K562 (cell line): ENCODE results near the gene IRF2. TPM values are rescaled to one million over a fixed set of nuclear protein-coding genes. Genes with fewer than 3 reads are reported as not detected.

Experiments
- ATAC-seq: fragments of 200-7000 bp; cut with Tn5 transposase; 3 replicates; pipeline ENCODE4 v1.9.1; 2020; ENCODE audit warnings: moderate library complexity
- BruUV-seq: library from RNA; stranded (reverse); fragments of 400-500 nt; replicated peaks from 2 replicates; lab custom pipeline; 2021; lab: Mats Ljungman, UMichigan
- CTCF ChIA-PET: fragments of 300-600 bp; formaldehyde crosslinking; extraction: SDS; loops from one replicate; lab custom pipeline; 2021; ENCODE audit warnings: low intra/inter-chr PET ratio; lab: Yijun Ruan, JAX
- POLR2A ChIA-PET: fragments of 300-600, 350-650 bp; sonication (Branson Sonifier 250); formaldehyde crosslinking; extraction: SDS; loops from one replicate; lab custom pipeline; 2021; ENCODE audit warnings: antibody characterized with exemption, inconsistent platforms; lab: Yijun Ruan, JAX
- DNase-seq, 4 experiments: peaks; one replicate each; pipeline versions ENCODE4 v3.0.0 to v3.0.0-alpha.2; 2011 to 2018; ENCODE audit warnings: low spot score in 3 of 4, mixed read lengths in 3 of 4; ENCODE audit errors: extremely low read depth in 1 of 4
- FAIRE-seq: peaks from 2 replicates; lab custom pipeline; 2011; peaks lifted over from hg19 to GRCh38; lab: Jason Lieb, UNC
- H2AFZ ChIP-seq: 2 replicates; pipeline ENCODE4 v1.6.0; 2011; ENCODE audit warnings: low read depth, low read length, control low read depth, inconsistent platforms
- H3K27ac ChIP-seq: fragments of 200-600 bp; 3 replicates; pipeline ENCODE4 v1.8.0; 2011; ENCODE audit warnings: low read depth, mild to moderate bottlenecking, control low read depth, inconsistent platforms, low read length, moderate library complexity, mixed read lengths; ENCODE audit errors: extremely low read depth
- H3K27me3 ChIP-seq, 2 experiments: fragments of 300-600 bp in 1 of 2; 2 replicates in 1 of 2; 3 replicates in 1 of 2; pipeline versions ENCODE4 v1.6.0 to v1.8.0; 2011; ENCODE audit warnings: inconsistent platforms in 2 of 2, low read length in 2 of 2, mild to moderate bottlenecking in 1 of 2, mixed read lengths in 1 of 2, moderate library complexity in 1 of 2; ENCODE audit not compliant: control insufficient read depth in 2 of 2, insufficient read depth in 2 of 2
- H3K36me3 ChIP-seq: fragments of 300-600 bp; 3 replicates; pipeline ENCODE4 v1.8.0; 2011; ENCODE audit warnings: mild to moderate bottlenecking, low read length, inconsistent platforms; ENCODE audit not compliant: control insufficient read depth, insufficient read depth
- H3K4me1 ChIP-seq, 2 experiments: fragments of 200-600 bp in 1 of 2; replicated peaks in 1 of 2; 2 replicates in 1 of 2; 3 replicates in 1 of 2; pipeline versions ENCODE4 v1.5.1 to v1.8.0; 2011; ENCODE audit warnings: inconsistent platforms in 2 of 2, low read length in 2 of 2, mild to moderate bottlenecking in 1 of 2, mixed read lengths in 1 of 2, moderate library complexity in 1 of 2; ENCODE audit not compliant: control insufficient read depth in 2 of 2, insufficient read depth in 2 of 2
- H3K4me2 ChIP-seq: 2 replicates; pipeline ENCODE4 v1.6.1; 2011; ENCODE audit warnings: low read length, control low read depth, inconsistent platforms, mixed read lengths; ENCODE audit not compliant: insufficient read depth
- H3K4me3 ChIP-seq: fragments of 200-600 bp; sonication (generic), shearing (Covaris generic); 2 replicates; pipeline ENCODE4 v1.5.1; 2016; ENCODE audit warnings: control low read depth, inconsistent platforms
- H3K79me2 ChIP-seq: fragments of 200-600 bp; 3 replicates; pipeline ENCODE4 v1.8.0; 2011; ENCODE audit warnings: low read length, inconsistent platforms; ENCODE audit not compliant: control insufficient read depth, insufficient read depth
- H3K9ac ChIP-seq, 2 experiments: 2 replicates each; pipeline versions ENCODE4 v1.6.0 to v1.6.1; 2011; ENCODE audit warnings: low read depth in 2 of 2, low read length in 2 of 2, control low read depth in 1 of 2, inconsistent platforms in 1 of 2, mild to moderate bottlenecking in 1 of 2, mixed read lengths in 1 of 2; ENCODE audit not compliant: insufficient read depth in 1 of 2
- H3K9me1 ChIP-seq: one replicate; pipeline ENCODE4 v1.6.0; 2011; ENCODE audit warnings: inconsistent platforms, mild to moderate bottlenecking, low read length, moderate library complexity; ENCODE audit not compliant: control insufficient read depth, insufficient read depth
- H3K9me3 ChIP-seq: replicated peaks from 2 replicates; pipeline ENCODE4 v1.5.1; 2011; ENCODE audit warnings: low read depth, low read length, inconsistent platforms; ENCODE audit not compliant: control insufficient read depth, insufficient read depth
- H4K20me1 ChIP-seq: replicated peaks from 2 replicates; pipeline ENCODE4 v1.6.1; 2011; ENCODE audit warnings: low read length, inconsistent platforms, mixed read lengths; ENCODE audit not compliant: control insufficient read depth, insufficient read depth
- BCLAF1 ChIP-seq, 2 experiments: fragments of 450-650 bp in 1 of 2; IDR thresholded peaks; 2 replicates each; pipeline ENCODE4 v1.6.1; 2011 to 2017; ENCODE audit warnings: low read depth in 2 of 2, antibody characterized with exemption in 1 of 2, borderline replicate concordance in 1 of 2, low read length in 1 of 2, mild to moderate bottlenecking in 1 of 2, mixed read lengths in 1 of 2; ENCODE audit not compliant: control insufficient read depth in 1 of 2
- CHD4 ChIP-seq: fragments of 200-600 bp; sonication (generic); IDR thresholded peaks from 3 replicates; pipeline ENCODE4 v1.6.1; 2012; ENCODE audit warnings: low read depth, mild to moderate bottlenecking, mixed read lengths, low read length, inconsistent platforms; ENCODE audit not compliant: insufficient read depth, insufficient replicate concordance, poor library complexity, severe bottlenecking
- FOXM1 ChIP-seq, 2 experiments: fragments of 450-650 bp in 1 of 2; sonication (generic) in 1 of 2; formaldehyde crosslinking in 1 of 2; IDR thresholded peaks; 2 replicates each; pipeline versions ENCODE4 v1.6.1 to v1.9.0; 2017 to 2022; ENCODE audit warnings: low read depth in 2 of 2, mild to moderate bottlenecking in 2 of 2, missing genetic modification reagents in 1 of 2, moderate library complexity in 1 of 2
- POLR2H ChIP-seq: IDR thresholded peaks from 2 replicates; pipeline ENCODE4 v1.6.1; 2016; ENCODE audit warnings: missing genetic modification characterization, low read depth, mild to moderate bottlenecking, control low read depth, missing compliant biosample characterization, moderate library complexity
- PTTG1 ChIP-seq: fragments of 450-650 bp; IDR thresholded peaks from 2 replicates; pipeline ENCODE4 v1.6.1; 2016; ENCODE audit warnings: low read depth, mild to moderate bottlenecking, missing genetic modification characterization, missing compliant biosample characterization
- TBL1XR1 ChIP-seq, 2 experiments: IDR thresholded peaks; 2 replicates each; pipeline ENCODE4 v1.6.1; 2012; ENCODE audit warnings: improper control_type of control experiment in 2 of 2, low read length in 2 of 2, mild to moderate bottlenecking in 1 of 2
- TEAD2 ChIP-seq: fragments of 450-650 bp; IDR thresholded peaks from 2 replicates; pipeline ENCODE4 v1.6.1; 2016; ENCODE audit warnings: missing genetic modification characterization, control low read depth, missing compliant biosample characterization
- TEAD4 ChIP-seq, 2 experiments: sonication (generic) in 1 of 2; formaldehyde crosslinking in 1 of 2; IDR thresholded peaks; 2 replicates each; pipeline versions ENCODE4 v1.6.1 to v1.8.0; 2012 to 2022; ENCODE audit warnings: borderline replicate concordance in 1 of 2, inconsistent platforms in 1 of 2, low read length in 1 of 2, mild to moderate bottlenecking in 1 of 2, missing genetic modification reagents in 1 of 2
- ZC3H8 ChIP-seq: fragments of 450-650 bp; IDR thresholded peaks from 2 replicates; pipeline ENCODE4 v1.6.1; 2017
- ZNF224 ChIP-seq: sonication (generic); formaldehyde crosslinking; IDR thresholded peaks from 2 replicates; pipeline ENCODE4 v1.8.0; 2022; ENCODE audit warnings: mild to moderate bottlenecking, missing genetic modification reagents
- ZNF239 ChIP-seq: fragments of 250-450 bp; sonication (Bioruptor Pico); IDR thresholded peaks from 2 replicates; pipeline ENCODE4 v1.4.0; 2020; ENCODE audit warnings: mild to moderate bottlenecking
- ZNF253 ChIP-seq: fragments of 250-450 bp; sonication (Bioruptor Pico); conservative IDR thresholded peaks from 2 replicates; pipeline ENCODE4 v1.6.1; 2021; ENCODE audit warnings: mild to moderate bottlenecking
- ZNF586 ChIP-seq: fragments of 450-650 bp; formaldehyde crosslinking; conservative IDR thresholded peaks from 2 replicates; pipeline ENCODE4 v1.4.0; 2020; ENCODE audit warnings: mild to moderate bottlenecking, moderate library complexity
- ZNF696 ChIP-seq: fragments of 250-450 bp; sonication (Bioruptor Pico); conservative IDR thresholded peaks from 2 replicates; pipeline ENCODE4 v1.4.0; 2020; ENCODE audit warnings: mild to moderate bottlenecking, moderate library complexity
- ZZZ3 ChIP-seq: fragments of 450-650 bp; IDR thresholded peaks from 2 replicates; pipeline ENCODE4 v1.6.1; 2016; ENCODE audit warnings: antibody characterized with exemption, mild to moderate bottlenecking, moderate library complexity
- in situ Hi-C: fragments of 300-500 bp; cut with MboI; formaldehyde crosslinking; loops from 4 replicates; pipeline ENCODE4 v1.15.0; 2018; ENCODE audit warnings: inconsistent platforms, mixed read lengths
- intact Hi-C: fragments of 100-400 bp; cut with micrococcal nuclease; formaldehyde crosslinking; loops from 2 replicates; pipeline ENCODE4 v1.14.2; 2022
- polyA plus RNA-seq, 8 experiments: library from polyadenylated mRNA; depleted of rRNA in 4 of 8; stranded (reverse) in 5 of 8; unstranded in 3 of 8; fragments of >200 nt; fragmentation: Nextera tagmentation in 2 of 8; fragmentation: Illumina TruSeq in 1 of 8; extraction: Ambion mirVana in 2 of 8; extraction: Trizol in 1 of 8; gene quantifications; 2 replicates each; pipeline versions ENCODE4 v1.2.1 to v1.2.3, GENCODE V29; 2011 to 2014; ENCODE audit warnings: inconsistent platforms in 1 of 8, missing spikeins in 1 of 8
- total RNA-seq, 7 experiments: library from RNA; depleted of rRNA in 6 of 7; stranded (reverse); fragments of >200 nt in 6 of 7; fragmentation: Illumina TruSeq in 2 of 7; extraction: Trizol in 2 of 7; gene quantifications; 2 replicates each; pipeline versions ENCODE4 v1.2.1 to v1.2.3, GENCODE V29; 2011 to 2021; ENCODE audit warnings: low replicate concordance in 1 of 7
- TF ChIP-seq, protein P1 (sequence below): sonication (generic); formaldehyde crosslinking; IDR thresholded peaks from 2 replicates; pipeline ENCODE4 v1.5.0; 2020; ENCODE audit warnings: missing genetic modification reagents
- TF ChIP-seq, protein P2 (sequence below): fragments of 250-450 bp; sonication (Bioruptor Pico); IDR thresholded peaks from 2 replicates; pipeline ENCODE4 v1.4.0; 2020; ENCODE audit warnings: mild to moderate bottlenecking, moderate library complexity

IRF2 gene
- total and polyA plus RNA-seq, 9 of the 15 experiments (the other 6 are each of a cell fraction or from before 2014, with no cell fraction given), result 7.1 to 17.1 (median 11.3) TPM

DNA sequence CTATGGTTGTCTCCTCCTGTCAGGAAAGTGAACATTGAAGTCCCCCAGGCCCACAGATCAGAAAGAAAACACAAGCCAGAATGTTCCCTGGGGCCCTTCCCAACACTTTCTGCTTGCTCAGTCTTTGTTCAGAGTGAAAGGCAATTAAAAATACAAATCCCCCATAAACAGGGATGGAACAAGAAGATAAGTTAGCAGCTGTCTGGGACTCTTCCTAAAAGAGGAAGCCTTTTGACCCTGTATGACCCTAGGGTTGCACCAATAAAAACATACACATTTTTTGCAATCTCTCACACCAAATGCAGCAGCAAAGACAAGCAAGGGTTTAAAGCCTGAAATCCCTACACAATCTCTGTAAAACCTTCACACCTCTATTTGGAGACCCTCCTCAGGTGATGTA, 22.6 kb downstream of the IRF2 start:
- Histone ChIP-seq H3K9ac (no peak overlapping the region), H3K79me2 (peaks cover 25% of the 10 kb centered on the region; the same call in 2 of the 3 replicates), H2AFZ (no peak overlapping the region), H3K36me3 (no peaks in the 10 kb centered on the region), H4K20me1 (peaks cover 54% of the 10 kb centered on the region), H3K27ac (no peak overlapping the region), H3K4me1 (peaks cover 8 to 37% of the 10 kb centered on the region in 2 experiments; a peak in 4 of 5 replicates), H3K27me3 (no peaks in the 10 kb centered on the region), H3K4me3 (no peak overlapping the region), H3K4me2 (no peak overlapping the region), H3K9me3 (no peaks in the 10 kb centered on the region), H3K9me1 (no peaks in the 10 kb centered on the region)
- ChIA-PET CTCF (no interaction called here), POLR2A (interaction anchor here (0.5 kb wide), 1 partner anchor 141 kb away, joined by 3 read pairs; no protein-coding TSS in a partner anchor)
- FAIRE-seq (peak; percentile 79), DNase-seq (peak; percentile 27 to 72 (median 50)), ATAC-seq (peak; percentile 77)
- in situ Hi-C loops (no loop called here), intact Hi-C loops (no loop called here)
- no TSS peak for BruUV-seq
- TF ChIP-seq ZNF696 (CRISPR knock-in tag) (no peak), ZNF253 (no peak), ZC3H8 (no peak), POLR2H (tag) (no peak), TBL1XR1 (IDR thresholded peaks at IDR 0.05; ENCODE audit: low read length in 2 of 2) (peak; percentile 66 to 97; a peak in 2 of 4 replicates), ZNF239 (CRISPR knock-in tag) (no peak), TEAD4 (IDR thresholded peaks at IDR 0.05; ENCODE audit: low read length) (peak; percentile 94), TEAD4 (CRISPR knock-in tag; IDR thresholded peaks at IDR 0.05; ENCODE audit: borderline replicate concordance) (no peak), CHD4 (no peak), PTTG1 (tag) (no peak), ZNF224 (CRISPR knock-in tag) (no peak), TEAD2 (tag) (no peak), ZNF586 (CRISPR knock-in tag) (no peak), BCLAF1 (IDR thresholded peaks at IDR 0.05; ENCODE audit: borderline replicate concordance in 1 of 2, control insufficient read depth in 1 of 2, low read depth in 2 of 2, low read length in 1 of 2) (no peak), FOXM1 (IDR thresholded peaks at IDR 0.05; ENCODE audit: low read depth) (peak; percentile 78; the same call in 1 of the 2 replicates), FOXM1 (CRISPR knock-in tag; IDR thresholded peaks at IDR 0.05; ENCODE audit: low read depth) (no peak), ZZZ3 (no peak)
- TF ChIP-seq, protein P1, sequence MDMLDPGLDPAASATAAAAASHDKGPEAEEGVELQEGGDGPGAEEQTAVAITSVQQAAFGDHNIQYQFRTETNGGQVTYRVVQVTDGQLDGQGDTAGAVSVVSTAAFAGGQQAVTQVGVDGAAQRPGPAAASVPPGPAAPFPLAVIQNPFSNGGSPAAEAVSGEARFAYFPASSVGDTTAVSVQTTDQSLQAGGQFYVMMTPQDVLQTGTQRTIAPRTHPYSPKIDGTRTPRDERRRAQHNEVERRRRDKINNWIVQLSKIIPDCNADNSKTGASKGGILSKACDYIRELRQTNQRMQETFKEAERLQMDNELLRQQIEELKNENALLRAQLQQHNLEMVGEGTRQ (CRISPR knock-in tag), result no peak
- TF ChIP-seq, protein P2, sequence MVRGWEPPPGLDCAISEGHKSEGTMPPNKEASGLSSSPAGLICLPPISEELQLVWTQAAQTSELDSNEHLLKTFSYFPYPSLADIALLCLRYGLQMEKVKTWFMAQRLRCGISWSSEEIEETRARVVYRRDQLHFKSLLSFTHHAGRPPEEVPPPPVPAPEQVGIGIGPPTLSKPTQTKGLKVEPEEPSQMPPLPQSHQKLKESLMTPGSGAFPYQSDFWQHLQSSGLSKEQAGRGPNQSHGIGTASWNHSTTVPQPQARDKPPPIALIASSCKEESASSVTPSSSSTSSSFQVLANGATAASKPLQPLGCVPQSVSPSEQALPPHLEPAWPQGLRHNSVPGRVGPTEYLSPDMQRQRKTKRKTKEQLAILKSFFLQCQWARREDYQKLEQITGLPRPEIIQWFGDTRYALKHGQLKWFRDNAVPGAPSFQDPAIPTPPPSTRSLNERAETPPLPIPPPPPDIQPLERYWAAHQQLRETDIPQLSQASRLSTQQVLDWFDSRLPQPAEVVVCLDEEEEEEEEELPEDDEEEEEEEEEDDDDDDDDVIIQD, result no peak
